HepG2 (cell line): ENCODE results near the gene GYS1. TPM values are rescaled to one million over a fixed set of nuclear protein-coding genes. Genes with fewer than 3 reads are reported as not detected.
A peak's percentile ranks its signal among the peaks of the same experiment; 100 is the strongest.

Experiments
- ERF ChIP-seq: IDR thresholded peaks from 2 replicates; pipeline ENCODE4 v1.6.1; 2018; ENCODE audit warnings: missing biosample characterization, missing genetic modification reagents
- FOXM1 ChIP-seq: sonication (generic); formaldehyde crosslinking; IDR thresholded peaks from 2 replicates; pipeline ENCODE4 v1.5.0; 2020; ENCODE audit warnings: missing genetic modification reagents
- HIVEP1 ChIP-seq: sonication (generic); formaldehyde crosslinking; IDR thresholded peaks from 2 replicates; pipeline ENCODE4 v1.4.0; 2020; ENCODE audit warnings: mild to moderate bottlenecking, missing genetic modification reagents
- JUNB ChIP-seq: sonication (generic); formaldehyde crosslinking; IDR thresholded peaks from 2 replicates; pipeline ENCODE4 v1.8.0; 2022; ENCODE audit warnings: missing genetic modification reagents, mild to moderate bottlenecking, borderline replicate concordance
- KDM1A ChIP-seq: IDR thresholded peaks from 2 replicates; pipeline ENCODE4 v1.6.1; 2016; ENCODE audit warnings: missing compliant biosample characterization
- NCOA2 ChIP-seq: sonication (generic); formaldehyde crosslinking; IDR thresholded peaks from 2 replicates; pipeline ENCODE4 v1.8.0; 2022; ENCODE audit warnings: inconsistent platforms
- ONECUT2 ChIP-seq: sonication (generic); formaldehyde crosslinking; IDR thresholded peaks from 2 replicates; pipeline ENCODE4 v1.4.0; 2020; ENCODE audit warnings: missing genetic modification reagents
- PHB2 ChIP-seq: fragments of 450-650 bp; IDR thresholded peaks from 2 replicates; pipeline ENCODE4 v1.6.1; 2018; ENCODE audit not compliant: partially characterized antibody
- RFX5 ChIP-seq: IDR thresholded peaks from 2 replicates; pipeline ENCODE4 v1.6.1; 2011; ENCODE audit warnings: low read depth, low read length, improper control_type of control experiment
- polyA plus RNA-seq, 8 experiments: library from polyadenylated mRNA; depleted of rRNA in 3 of 8; stranded (reverse) in 7 of 8; unstranded in 1 of 8; fragments of >200 nt; fragmentation: Illumina TruSeq in 4 of 8; extraction: Trizol in 4 of 8; gene quantifications; 2 replicates each; pipeline versions ENCODE4 v1.2.1 to v1.2.3, GENCODE V29; 2011 to 2016; ENCODE audit warnings: low read depth in 4 of 8, missing spikeins in 1 of 8, mixed read lengths in 1 of 8; ENCODE audit not compliant: insufficient read depth in 1 of 8
- total RNA-seq, 5 experiments: library from RNA; depleted of rRNA; stranded (reverse); fragments of >200 nt; fragmentation: Illumina TruSeq; extraction: Trizol; gene quantifications; 2 replicates each; pipeline ENCODE4 v1.2.3, GENCODE V29; 2016; ENCODE audit warnings: low read depth in 1 of 5
- TF ChIP-seq, protein P1 (sequence below): sonication (generic); formaldehyde crosslinking; IDR thresholded peaks from 2 replicates; pipeline ENCODE4 v1.4.0; 2020; ENCODE audit warnings: missing genetic modification reagents, borderline replicate concordance
- TF ChIP-seq, protein P2 (sequence below): sonication (generic); formaldehyde crosslinking; IDR thresholded peaks from 2 replicates; pipeline ENCODE4 v1.5.1; 2020; ENCODE audit warnings: mild to moderate bottlenecking, missing genetic modification reagents, moderate library complexity
- TF ChIP-seq, protein P3 (sequence below): sonication (generic); formaldehyde crosslinking; IDR thresholded peaks from 2 replicates; pipeline ENCODE4 v1.4.0; 2020; ENCODE audit warnings: mild to moderate bottlenecking, missing genetic modification reagents
- TF ChIP-seq, protein P4 (sequence below): sonication (generic); formaldehyde crosslinking; IDR thresholded peaks from 2 replicates; pipeline ENCODE4 v1.4.0; 2020; ENCODE audit warnings: mild to moderate bottlenecking, missing genetic modification reagents

The GYS1 gene
- total and polyA plus RNA-seq, 2 of the 13 experiments (the other 11 are each of a cell fraction or from before 2014, with no cell fraction given) = 18.4 to 42.1 TPM

DNA sequence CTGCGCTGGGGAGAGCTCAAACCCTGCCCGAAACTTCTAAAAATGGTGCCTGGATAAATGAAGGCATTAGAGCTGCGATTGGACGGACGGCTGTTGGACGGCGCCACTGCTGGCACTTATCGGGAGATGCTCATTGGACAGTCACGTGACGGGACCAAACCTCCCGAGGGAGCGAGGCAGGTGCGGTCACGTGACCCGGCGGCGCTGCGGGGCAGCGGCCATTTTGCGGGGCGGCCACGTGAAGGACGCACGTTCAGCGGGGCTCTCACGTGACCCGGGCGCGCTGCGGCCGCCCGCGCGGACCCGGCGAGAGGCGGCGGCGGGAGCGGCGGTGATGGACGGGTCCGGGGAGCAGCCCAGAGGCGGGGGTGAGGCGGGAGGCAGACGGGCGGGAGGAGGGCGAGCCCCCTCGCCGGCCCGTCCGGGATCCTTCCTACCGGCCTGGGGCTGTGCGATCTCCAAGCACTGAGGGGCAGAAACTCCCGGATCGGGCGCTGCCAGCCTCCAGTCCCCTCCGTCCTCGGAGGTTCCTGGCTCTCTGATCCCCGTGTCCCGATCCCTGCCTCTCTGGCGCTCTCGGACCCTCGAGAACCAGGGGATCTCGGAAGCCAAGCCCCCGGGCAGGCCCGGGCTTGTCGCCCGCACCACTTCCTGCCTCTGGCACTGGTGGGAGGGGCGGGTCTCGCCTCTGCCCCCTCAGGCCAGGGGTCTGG is 38.4 kb downstream of the GYS1 start, which contains the start of gene BAX (continued):
- no peak for TF ChIP-seq PHB2
- no peak; the same call in none of the 2 replicates for TF ChIP-seq HIVEP1 (CRISPR knock-in tag)
- TF ChIP-seq, protein P1, sequence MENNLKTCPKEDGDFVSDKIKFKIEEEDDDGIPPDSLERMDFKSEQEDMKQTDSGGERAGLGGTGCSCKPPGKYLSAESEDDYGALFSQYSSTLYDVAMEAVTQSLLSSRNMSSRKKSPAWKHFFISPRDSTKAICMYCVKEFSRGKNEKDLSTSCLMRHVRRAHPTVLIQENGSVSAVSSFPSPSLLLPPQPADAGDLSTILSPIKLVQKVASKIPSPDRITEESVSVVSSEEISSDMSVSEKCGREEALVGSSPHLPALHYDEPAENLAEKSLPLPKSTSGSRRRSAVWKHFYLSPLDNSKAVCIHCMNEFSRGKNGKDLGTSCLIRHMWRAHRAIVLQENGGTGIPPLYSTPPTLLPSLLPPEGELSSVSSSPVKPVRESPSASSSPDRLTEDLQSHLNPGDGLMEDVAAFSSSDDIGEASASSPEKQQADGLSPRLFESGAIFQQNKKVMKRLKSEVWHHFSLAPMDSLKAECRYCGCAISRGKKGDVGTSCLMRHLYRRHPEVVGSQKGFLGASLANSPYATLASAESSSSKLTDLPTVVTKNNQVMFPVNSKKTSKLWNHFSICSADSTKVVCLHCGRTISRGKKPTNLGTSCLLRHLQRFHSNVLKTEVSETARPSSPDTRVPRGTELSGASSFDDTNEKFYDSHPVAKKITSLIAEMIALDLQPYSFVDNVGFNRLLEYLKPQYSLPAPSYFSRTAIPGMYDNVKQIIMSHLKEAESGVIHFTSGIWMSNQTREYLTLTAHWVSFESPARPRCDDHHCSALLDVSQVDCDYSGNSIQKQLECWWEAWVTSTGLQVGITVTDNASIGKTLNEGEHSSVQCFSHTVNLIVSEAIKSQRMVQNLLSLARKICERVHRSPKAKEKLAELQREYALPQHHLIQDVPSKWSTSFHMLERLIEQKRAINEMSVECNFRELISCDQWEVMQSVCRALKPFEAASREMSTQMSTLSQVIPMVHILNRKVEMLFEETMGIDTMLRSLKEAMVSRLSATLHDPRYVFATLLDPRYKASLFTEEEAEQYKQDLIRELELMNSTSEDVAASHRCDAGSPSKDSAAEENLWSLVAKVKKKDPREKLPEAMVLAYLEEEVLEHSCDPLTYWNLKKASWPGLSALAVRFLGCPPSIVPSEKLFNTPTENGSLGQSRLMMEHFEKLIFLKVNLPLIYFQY = no peak; the same call in 1 of the 2 replicates
- TF ChIP-seq, protein P2, sequence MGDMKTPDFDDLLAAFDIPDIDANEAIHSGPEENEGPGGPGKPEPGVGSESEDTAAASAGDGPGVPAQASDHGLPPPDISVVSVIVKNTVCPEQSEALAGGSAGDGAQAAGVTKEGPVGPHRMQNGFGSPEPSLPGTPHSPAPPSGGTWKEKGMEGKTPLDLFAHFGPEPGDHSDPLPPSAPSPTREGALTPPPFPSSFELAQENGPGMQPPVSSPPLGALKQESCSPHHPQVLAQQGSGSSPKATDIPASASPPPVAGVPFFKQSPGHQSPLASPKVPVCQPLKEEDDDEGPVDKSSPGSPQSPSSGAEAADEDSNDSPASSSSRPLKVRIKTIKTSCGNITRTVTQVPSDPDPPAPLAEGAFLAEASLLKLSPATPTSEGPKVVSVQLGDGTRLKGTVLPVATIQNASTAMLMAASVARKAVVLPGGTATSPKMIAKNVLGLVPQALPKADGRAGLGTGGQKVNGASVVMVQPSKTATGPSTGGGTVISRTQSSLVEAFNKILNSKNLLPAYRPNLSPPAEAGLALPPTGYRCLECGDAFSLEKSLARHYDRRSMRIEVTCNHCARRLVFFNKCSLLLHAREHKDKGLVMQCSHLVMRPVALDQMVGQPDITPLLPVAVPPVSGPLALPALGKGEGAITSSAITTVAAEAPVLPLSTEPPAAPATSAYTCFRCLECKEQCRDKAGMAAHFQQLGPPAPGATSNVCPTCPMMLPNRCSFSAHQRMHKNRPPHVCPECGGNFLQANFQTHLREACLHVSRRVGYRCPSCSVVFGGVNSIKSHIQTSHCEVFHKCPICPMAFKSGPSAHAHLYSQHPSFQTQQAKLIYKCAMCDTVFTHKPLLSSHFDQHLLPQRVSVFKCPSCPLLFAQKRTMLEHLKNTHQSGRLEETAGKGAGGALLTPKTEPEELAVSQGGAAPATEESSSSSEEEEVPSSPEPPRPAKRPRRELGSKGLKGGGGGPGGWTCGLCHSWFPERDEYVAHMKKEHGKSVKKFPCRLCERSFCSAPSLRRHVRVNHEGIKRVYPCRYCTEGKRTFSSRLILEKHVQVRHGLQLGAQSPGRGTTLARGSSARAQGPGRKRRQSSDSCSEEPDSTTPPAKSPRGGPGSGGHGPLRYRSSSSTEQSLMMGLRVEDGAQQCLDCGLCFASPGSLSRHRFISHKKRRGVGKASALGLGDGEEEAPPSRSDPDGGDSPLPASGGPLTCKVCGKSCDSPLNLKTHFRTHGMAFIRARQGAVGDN (CRISPR knock-in tag) = peak; percentile 89
- TF ChIP-seq, protein P3, sequence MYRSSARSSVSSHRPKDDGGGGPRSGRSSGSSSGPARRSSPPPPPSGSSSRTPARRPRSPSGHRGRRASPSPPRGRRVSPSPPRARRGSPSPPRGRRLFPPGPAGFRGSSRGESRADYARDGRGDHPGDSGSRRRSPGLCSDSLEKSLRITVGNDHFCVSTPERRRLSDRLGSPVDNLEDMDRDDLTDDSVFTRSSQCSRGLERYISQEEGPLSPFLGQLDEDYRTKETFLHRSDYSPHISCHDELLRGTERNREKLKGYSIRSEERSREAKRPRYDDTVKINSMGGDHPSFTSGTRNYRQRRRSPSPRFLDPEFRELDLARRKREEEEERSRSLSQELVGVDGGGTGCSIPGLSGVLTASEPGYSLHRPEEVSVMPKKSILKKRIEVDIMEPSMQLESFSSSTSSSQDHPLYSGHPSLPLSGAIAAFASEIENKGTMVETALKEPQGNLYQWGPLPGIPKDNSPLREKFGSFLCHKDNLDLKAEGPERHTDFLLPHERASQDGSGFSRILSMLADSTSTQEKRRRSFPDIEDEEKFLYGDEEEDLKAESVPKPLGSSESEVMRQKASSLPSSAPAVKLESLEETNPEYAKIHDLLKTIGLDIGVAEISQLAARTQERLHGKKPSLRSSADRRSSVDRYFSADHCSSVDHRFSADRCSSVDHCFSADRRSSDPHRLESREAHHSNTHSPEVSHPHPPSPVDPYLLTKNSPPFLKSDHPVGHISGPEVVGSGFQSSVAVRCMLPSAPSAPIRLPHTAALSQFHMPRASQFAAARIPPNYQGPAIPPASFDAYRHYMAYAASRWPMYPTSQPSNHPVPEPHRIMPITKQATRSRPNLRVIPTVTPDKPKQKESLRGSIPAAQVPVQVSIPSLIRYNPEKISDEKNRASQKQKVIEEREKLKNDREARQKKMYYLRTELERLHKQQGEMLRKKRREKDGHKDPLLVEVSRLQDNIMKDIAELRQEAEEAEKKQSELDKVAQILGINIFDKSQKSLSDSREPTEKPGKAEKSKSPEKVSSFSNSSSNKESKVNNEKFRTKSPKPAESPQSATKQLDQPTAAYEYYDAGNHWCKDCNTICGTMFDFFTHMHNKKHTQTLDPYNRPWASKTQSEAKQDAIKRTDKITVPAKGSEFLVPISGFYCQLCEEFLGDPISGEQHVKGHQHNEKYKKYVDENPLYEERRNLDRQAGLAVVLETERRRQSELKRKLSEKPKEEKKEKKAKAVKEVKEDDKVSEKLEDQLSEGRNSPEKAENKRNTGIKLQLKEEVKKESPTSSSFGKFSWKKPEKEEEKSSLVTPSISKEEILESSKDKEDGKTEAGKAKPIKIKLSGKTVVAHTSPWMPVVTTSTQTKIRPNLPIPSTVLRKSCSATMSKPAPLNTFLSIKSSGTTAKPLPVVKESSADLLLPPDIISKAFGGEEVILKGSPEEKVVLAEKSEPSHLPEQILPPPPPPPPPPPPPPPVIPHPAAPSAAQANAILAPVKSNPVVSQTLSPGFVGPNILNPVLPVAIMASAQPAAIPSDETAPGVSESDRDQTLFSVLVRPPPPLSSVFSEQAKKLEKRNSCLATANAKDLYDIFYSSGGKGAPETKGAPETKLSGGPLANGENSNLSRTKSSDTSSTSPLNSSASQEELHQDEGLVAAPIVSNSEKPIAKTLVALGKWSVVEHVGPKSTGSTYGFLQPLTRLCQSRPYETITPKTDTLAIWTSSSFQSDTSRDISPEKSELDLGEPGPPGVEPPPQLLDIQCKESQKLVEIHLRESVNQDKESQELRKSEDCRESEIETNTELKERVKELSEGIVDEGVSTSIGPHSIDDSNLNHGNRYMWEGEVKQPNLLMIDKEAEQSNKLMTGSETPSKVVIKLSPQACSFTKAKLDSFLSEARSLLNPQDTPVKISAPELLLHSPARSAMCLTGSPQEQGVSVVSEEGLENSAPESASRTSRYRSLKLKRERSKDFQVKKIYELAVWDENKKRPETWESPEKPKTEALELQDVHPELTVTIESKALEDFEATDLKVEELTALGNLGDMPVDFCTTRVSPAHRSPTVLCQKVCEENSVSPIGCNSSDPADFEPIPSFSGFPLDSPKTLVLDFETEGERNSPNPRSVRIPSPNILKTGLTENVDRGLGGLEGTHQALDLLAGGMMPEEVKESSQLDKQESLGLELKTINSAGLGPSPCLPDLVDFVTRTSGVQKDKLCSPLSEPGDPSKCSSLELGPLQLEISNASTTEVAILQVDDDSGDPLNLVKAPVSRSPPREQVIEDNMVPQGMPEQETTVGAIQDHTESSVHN (CRISPR knock-in tag) = no peak
- no peak for TF ChIP-seq FOXM1 (CRISPR knock-in tag)
- TF ChIP-seq NCOA2 (CRISPR knock-in tag) = no peak; the same call in 1 of the 2 replicates
- TF ChIP-seq RFX5 = no peak
- TF ChIP-seq ERF (CRISPR knock-in tag) = peak; percentile 75
- TF ChIP-seq JUNB = no peak
- no peak for TF ChIP-seq KDM1A (CRISPR knock-in tag)
- no peak for TF ChIP-seq ONECUT2
- TF ChIP-seq, protein P4, sequence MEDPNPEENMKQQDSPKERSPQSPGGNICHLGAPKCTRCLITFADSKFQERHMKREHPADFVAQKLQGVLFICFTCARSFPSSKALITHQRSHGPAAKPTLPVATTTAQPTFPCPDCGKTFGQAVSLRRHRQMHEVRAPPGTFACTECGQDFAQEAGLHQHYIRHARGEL (CRISPR knock-in tag) = no peak
